Prostate gland (tissue), 2 donors: Measurements from ENCODE around the gene SLC1A7.

Experiments
- CTCF ChIP-seq, 4 experiments: fragments of 200-600 bp in 2 of 4; fragments of 450-650 bp in 2 of 4; sonication (generic) in 2 of 4; IDR thresholded peaks; 1 replicate in 3 of 4; 2 replicates in 1 of 4; pipeline ENCODE4 v1.5.1; 2016 to 2019; ENCODE audit warnings: antibody characterized with exemption in 4 of 4, mild to moderate bottlenecking in 2 of 4, moderate library complexity in 2 of 4
- POLR2A ChIP-seq: fragments of 450-650 bp; IDR thresholded peaks from one replicate; pipeline ENCODE4 v1.6.1; 2016; ENCODE audit warnings: antibody characterized with exemption, mild to moderate bottlenecking

GRCh38 chr1:53093778-53094532 is 48.5 kb downstream of the SLC1A7 start:
- no peak for TF ChIP-seq POLR2A
- no peak for TF ChIP-seq CTCF (IDR thresholded peaks at IDR 0.05)
